ENCODE data around the gene RAD51.

RAD51 gene

DNA sequence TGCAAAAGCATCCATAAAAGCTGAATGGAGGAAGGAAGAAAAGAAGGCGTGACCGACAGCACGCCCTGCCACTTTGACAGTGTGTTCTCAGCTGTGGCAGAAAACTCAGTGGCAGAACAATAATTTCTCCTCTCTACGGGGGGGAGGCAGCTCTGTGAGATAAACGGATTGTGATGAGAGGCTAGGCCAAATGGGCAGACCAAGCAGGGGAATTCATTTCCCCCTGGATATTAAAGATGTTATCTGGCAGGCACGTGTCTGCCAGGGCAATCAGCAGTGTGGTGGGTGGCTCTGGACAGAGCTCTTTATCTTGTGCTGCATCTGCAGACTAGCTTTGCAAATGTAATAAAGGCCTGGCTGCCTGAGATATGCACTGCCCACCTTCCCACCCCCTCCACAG is 62.0 kb downstream of the RAD51 start:
- Mint-ChIP-seq H3K27me3 (ENCODE audit: low read depth) (no peaks in the 10 kb centered on the region), H3K4me1 (peaks cover 32% of the 10 kb centered on the region), H3K4me3 (peak overlapping the region; percentile 61 to 80 (median 78)), H3K36me3 (ENCODE audit: low read depth) (peaks cover 8% of the 10 kb centered on the region), H3K27ac (peak overlapping the region; percentile 85 to 100 (median 89)), H3K9me3 (no peaks in the 10 kb centered on the region)
- TF ChIP-seq, protein P1, sequence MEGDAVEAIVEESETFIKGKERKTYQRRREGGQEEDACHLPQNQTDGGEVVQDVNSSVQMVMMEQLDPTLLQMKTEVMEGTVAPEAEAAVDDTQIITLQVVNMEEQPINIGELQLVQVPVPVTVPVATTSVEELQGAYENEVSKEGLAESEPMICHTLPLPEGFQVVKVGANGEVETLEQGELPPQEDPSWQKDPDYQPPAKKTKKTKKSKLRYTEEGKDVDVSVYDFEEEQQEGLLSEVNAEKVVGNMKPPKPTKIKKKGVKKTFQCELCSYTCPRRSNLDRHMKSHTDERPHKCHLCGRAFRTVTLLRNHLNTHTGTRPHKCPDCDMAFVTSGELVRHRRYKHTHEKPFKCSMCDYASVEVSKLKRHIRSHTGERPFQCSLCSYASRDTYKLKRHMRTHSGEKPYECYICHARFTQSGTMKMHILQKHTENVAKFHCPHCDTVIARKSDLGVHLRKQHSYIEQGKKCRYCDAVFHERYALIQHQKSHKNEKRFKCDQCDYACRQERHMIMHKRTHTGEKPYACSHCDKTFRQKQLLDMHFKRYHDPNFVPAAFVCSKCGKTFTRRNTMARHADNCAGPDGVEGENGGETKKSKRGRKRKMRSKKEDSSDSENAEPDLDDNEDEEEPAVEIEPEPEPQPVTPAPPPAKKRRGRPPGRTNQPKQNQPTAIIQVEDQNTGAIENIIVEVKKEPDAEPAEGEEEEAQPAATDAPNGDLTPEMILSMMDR (IDR thresholded peaks at IDR 0.05; ENCODE audit: unreplicated experiment in 3 of 3), result no peak

DNA sequence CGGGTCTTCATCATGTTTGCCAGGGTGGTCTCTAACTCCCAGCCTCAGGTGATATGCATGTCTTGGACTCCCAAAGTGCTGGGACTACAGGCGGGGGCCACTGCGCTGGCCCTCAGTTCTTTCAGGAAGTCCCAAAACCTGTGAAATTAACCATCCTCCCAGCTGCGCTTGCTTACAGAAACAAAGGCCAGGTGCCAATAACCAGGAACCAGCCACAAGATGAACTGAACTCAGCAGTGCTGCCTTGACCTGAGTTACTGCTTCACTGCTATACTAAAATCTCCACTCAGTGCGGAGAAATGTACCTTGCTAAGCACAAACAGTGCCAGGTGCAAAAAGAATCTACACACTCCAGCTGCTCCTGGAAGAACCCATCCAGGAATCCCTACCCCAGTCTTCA is 65.0 kb downstream of the RAD51 start:
- Mint-ChIP-seq H3K9me3 (no peaks in the 10 kb centered on the region), H3K27ac (peak overlapping the region; percentile 15 to 78 (median 23)), H3K27me3 (ENCODE audit: low read depth) (peaks cover 5% of the 10 kb centered on the region), H3K4me1 (peaks cover 30% of the 10 kb centered on the region), H3K36me3 (ENCODE audit: low read depth) (no peaks in the 10 kb centered on the region), H3K4me3 (peak overlapping the region in 1 of 3 experiments; percentile 33)
- TF ChIP-seq, protein P1 (IDR thresholded peaks at IDR 0.05; ENCODE audit: unreplicated experiment in 3 of 3), result no peak

DNA sequence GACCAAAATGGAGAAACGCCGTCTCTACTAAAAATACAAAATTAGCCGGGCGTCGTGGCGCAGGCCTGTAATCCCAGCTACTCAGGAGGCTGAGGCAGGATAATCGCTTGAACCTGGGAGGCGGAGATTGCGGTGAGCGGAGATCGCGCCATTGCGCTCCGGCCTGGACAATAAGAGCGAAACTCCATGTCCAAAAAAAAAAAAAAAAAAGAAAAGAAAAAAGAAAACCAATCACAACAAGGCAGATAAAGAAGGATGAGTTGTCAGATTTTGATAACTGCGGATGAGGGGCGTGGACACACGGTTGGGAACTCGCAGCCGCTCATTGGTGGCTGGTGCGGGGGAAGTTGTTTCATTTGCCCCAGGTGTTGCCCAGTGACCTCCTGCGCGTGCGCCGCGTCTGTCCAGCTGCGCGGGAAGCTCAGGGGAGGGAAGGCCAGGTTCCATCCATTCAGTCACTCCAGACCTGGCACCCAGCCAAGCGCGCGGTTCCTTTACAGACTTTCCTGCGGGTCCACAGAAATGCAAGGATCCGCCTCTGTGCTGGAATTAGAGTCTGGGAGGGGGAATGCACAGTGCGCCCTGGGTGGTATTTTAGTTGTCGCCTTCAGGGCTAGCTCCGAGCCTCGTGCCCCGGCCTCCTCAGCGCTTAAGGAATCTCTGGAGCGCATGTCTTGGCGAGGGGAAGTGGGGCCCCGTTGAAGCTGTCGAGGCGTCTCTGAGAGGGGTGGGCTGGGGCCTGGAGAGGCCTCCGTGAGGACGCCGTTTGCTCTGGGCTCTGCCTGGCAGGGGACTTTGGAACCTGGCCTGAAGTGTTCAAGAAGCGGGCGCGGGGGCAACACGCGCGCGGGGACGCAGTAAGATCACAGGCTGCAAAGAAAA is 68.2 kb downstream of the RAD51 start:
- H3K36me3 Mint-ChIP-seq (ENCODE audit: low read depth), result no peaks in the 10 kb centered on the region
- TF ChIP-seq, protein P1 (IDR thresholded peaks at IDR 0.05; ENCODE audit: unreplicated experiment in 3 of 3), result no peak
- peak overlapping the region; percentile 86 to 88 (median 88) for H3K4me3 Mint-ChIP-seq
- peaks cover 5% of the 10 kb centered on the region for H3K27me3 Mint-ChIP-seq (ENCODE audit: low read depth)
- H3K27ac Mint-ChIP-seq, result peak overlapping the region; percentile 77 to 97 (median 94)
- H3K9me3 Mint-ChIP-seq, result no peaks in the 10 kb centered on the region
- peaks cover 25% of the 10 kb centered on the region for H3K4me1 Mint-ChIP-seq

DNA sequence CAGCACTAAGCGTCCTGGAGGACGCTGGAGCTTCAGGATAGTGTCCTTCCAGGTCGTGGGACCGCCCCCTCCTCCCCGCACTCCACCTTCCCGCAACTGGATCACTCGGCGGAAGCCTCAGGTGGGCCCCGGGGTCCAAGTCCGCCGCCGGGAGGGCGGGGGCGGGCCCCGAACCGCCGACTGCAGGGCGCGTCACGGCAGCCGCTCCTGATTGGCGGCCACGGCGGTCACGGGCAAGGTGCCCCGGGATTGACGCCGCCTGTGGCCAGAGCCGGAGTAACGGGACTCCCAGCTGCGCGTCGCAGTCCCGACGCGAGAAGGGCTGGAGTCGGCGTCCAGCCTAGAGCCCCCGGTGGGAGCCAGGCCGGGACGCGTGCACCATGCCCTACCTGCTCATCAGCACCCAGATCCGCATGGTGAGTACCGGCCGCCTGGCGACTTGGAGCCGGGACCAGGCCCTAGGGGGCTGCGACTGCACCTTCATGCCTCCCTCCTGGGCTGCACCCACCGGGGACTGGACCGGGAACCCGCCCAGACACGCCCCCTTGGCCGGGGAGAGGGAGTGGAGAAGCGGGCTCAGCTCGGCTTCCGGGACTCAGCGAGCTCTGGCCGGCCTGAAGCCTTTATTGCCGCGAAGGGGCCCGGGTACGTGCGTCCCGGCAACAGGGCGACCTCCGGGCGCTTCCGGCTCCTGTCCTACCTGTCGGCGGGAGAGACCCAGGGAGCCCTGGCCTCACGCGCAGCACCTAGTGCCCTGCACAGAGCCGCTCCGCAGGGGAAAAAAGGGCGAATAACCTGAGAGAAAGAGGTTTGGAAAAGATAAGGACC is 69.0 kb downstream of the RAD51 start, which contains the start of gene GCHFR:
Gene GCHFR (plus strand): TSS at position 268 of the 828 bp plus-strand sequence. CDS start 113 bp downstream, at position 381.
- Mint-ChIP-seq H3K27me3 (ENCODE audit: low read depth) (peaks cover 5% of the 10 kb centered on the region), H3K4me3 (peak within 1 kb of the TSS; percentile 86 to 88 (median 88)), H3K36me3 (ENCODE audit: low read depth) (no peaks in the 10 kb centered on the region), H3K9me3 (no peaks in the 10 kb centered on the region), H3K4me1 (peaks cover 25% of the 10 kb centered on the region), H3K27ac (peak within 1 kb of the TSS; percentile 91 to 97 (median 94))
- TF ChIP-seq, protein P1 (IDR thresholded peaks at IDR 0.05; ENCODE audit: unreplicated experiment in 3 of 3), result peak; percentile 47 to 55 (median 54)

DNA sequence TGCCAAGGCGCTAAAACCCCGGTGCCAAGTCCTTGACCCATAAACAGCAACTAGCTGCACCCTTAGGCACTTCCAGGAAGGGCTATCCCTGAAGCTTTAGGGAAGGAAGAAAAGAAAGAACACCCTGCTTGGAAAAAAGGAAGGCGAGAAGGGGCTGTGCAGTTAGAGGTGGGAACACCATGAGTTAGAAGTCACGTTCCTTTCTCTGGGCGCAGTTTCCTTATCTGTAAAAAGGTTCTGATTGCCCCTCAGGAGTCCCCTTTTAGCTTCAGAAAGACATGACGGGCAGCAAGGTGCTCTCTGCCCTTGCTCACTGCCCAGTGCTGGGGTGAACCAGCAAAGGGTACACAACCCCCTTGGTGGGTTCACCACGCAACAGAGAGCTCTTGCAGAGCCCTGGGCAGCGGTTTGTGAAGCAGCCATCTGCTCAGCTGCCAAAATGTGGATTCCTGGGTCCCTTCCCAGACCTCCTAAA is 69.7 kb downstream of the RAD51 start:
- no peaks in the 10 kb centered on the region for H3K36me3 Mint-ChIP-seq (ENCODE audit: low read depth)
- peak overlapping the region; percentile 91 to 97 (median 93) for H3K27ac Mint-ChIP-seq
- TF ChIP-seq, protein P1 (IDR thresholded peaks at IDR 0.05; ENCODE audit: unreplicated experiment in 3 of 3), result no peak

More for the DNA sequence above, 69.7 kb downstream of the RAD51 start:
- H3K27me3 Mint-ChIP-seq (ENCODE audit: low read depth), result peaks cover 5% of the 10 kb centered on the region
- H3K4me1 Mint-ChIP-seq, result peaks cover 29% of the 10 kb centered on the region
- H3K9me3 Mint-ChIP-seq, result no peaks in the 10 kb centered on the region
- H3K4me3 Mint-ChIP-seq, result peak overlapping the region; percentile 86 to 88 (median 88)

All from nephron (organoid).